Adrenal gland (tissue), 12 donors: ENCODE data around the gene PLEKHA4. TPM values are rescaled to one million over a fixed set of nuclear protein-coding genes. Genes with fewer than 3 reads are reported as not detected.

Experiments used
- DNase-seq, 7 donors: peaks; one replicate each; pipeline ENCODE4 v3.0.0-alpha.2; 2019 to 2020
- H3K27ac ChIP-seq, 5 donors: fragments of 200-600 bp; sonication (generic) in 4 of 5; 1 replicate in 3 of 5; 2 replicates in 2 of 5; pipeline versions ENCODE4 v1.5.1 to v1.8.0; 2016 to 2020; ENCODE audit warnings: mild to moderate bottlenecking in 1 of 5
- H3K27me3 ChIP-seq: fragments of 200-600 bp; 2 replicates; pipeline ENCODE4 v1.8.0; 2021
- H3K36me3 ChIP-seq, 2 donors: fragments of 200-600 bp; replicated peaks in 1 of 2; 1 replicate in 1 of 2; 2 replicates in 1 of 2; pipeline versions ENCODE4 v1.5.1 to v1.8.0; 2018 to 2022
- H3K4me1 ChIP-seq, 2 donors: fragments of 200-600 bp; replicated peaks in 1 of 2; 1 replicate in 1 of 2; 2 replicates in 1 of 2; pipeline versions ENCODE4 v1.5.1 to v1.8.0; 2018 to 2021
- H3K4me3 ChIP-seq, 4 donors: fragments of 200-600 bp; sonication (generic) in 3 of 4; one replicate each; pipeline ENCODE4 v1.5.1; 2016 to 2018
- H3K9me3 ChIP-seq, 3 donors: fragments of 200-600 bp; sonication (generic) in 1 of 3; replicated peaks in 1 of 3; 1 replicate in 2 of 3; 2 replicates in 1 of 3; pipeline versions ENCODE4 v1.5.1 to v1.8.0; 2016 to 2021
- POLR2A ChIP-seq, 2 donors: fragments of 450-650 bp; IDR thresholded peaks; one replicate each; pipeline ENCODE4 v1.6.1; 2017; ENCODE audit warnings: antibody characterized with exemption in 2 of 2, mild to moderate bottlenecking in 2 of 2, moderate library complexity in 1 of 2
- WGBS, 4 donors: extraction: QIAGEN DNeasy Blood & Tissue Kit in 2 of 4; methylation state at CpG; one replicate each; pipeline versions ENCODE4 v1.1.5 to v1.1.7; 2013 to 2017; 5-methylcytosine and 5-hydroxymethylcytosine counted together
- intact Hi-C, 2 donors: fragments of 100-400 bp; cut with DNase I; formaldehyde crosslinking; loops; one replicate each; pipeline versions ENCODE4 v1.14.1 to v1.15.0; 2022 to 2023
- polyA plus RNA-seq, 3 donors: library from polyadenylated mRNA; stranded (reverse); fragments of 200-250 nt in 2 of 3; fragments of 350-450 nt in 1 of 3; fragmentation: Illumina TruSeq in 1 of 3; extraction: RNeasy Lipid Tissue Mini Kit (QIAGEN cat#74804) in 1 of 3; gene quantifications; one replicate each; pipeline ENCODE4 v1.2.3, GENCODE V29; 2013 to 2014
- total RNA-seq, 9 donors: library from RNA; depleted of rRNA in 4 of 9; stranded (reverse); fragments of >200 nt in 4 of 9; fragments of 120-200 nt in 1 of 9; fragmentation: NEBNext Ultra II Directional in 1 of 9; extraction: Animal tissue kit (Norgen Biotek cat#: 25700) in 1 of 9; gene quantifications; one replicate each; pipeline versions ENCODE4 v1.1.0 to v1.2.4, GENCODE V29; 2013 to 2023
- TF ChIP-seq, protein P1 (sequence below), 6 experiments: fragments of 450-650 bp in 4 of 6; fragments of 200-600 bp in 2 of 6; sonication (generic) in 1 of 6; IDR thresholded peaks; 1 replicate in 5 of 6; 2 replicates in 1 of 6; pipeline versions ENCODE4 v1.5.1 to v1.8.0; 2016 to 2021; ENCODE audit warnings: antibody characterized with exemption in 6 of 6, mild to moderate bottlenecking in 2 of 6, moderate library complexity in 1 of 6
- donor health status: healthy with polysubstance abuse.
- donor health status: Bipolar disorder and iron deficiency.
- donor health status: DM: yes; HTN: yes; CAD: no.
- donor health status: DM: no; HTN: no; CAD: no.
- donor health status: DM: no; HTN: no; CAD: no.
- donor health status: DM: yes; HTN: yes; CAD: no.

PLEKHA4 gene
- total and polyA plus RNA-seq, 12 donors: 4.5 to 74.6 (median 25.4) TPM

GRCh38 chr19:48844472-48844871, 23.9 kb downstream of the PLEKHA4 start:
- TF ChIP-seq, protein P1, sequence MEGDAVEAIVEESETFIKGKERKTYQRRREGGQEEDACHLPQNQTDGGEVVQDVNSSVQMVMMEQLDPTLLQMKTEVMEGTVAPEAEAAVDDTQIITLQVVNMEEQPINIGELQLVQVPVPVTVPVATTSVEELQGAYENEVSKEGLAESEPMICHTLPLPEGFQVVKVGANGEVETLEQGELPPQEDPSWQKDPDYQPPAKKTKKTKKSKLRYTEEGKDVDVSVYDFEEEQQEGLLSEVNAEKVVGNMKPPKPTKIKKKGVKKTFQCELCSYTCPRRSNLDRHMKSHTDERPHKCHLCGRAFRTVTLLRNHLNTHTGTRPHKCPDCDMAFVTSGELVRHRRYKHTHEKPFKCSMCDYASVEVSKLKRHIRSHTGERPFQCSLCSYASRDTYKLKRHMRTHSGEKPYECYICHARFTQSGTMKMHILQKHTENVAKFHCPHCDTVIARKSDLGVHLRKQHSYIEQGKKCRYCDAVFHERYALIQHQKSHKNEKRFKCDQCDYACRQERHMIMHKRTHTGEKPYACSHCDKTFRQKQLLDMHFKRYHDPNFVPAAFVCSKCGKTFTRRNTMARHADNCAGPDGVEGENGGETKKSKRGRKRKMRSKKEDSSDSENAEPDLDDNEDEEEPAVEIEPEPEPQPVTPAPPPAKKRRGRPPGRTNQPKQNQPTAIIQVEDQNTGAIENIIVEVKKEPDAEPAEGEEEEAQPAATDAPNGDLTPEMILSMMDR (IDR thresholded peaks at IDR 0.05): peak in 3 of 6 experiments; percentile 12 to 29 (median 15)
- no peak for TF ChIP-seq POLR2A (IDR thresholded peaks at IDR 0.05)
- Histone ChIP-seq H3K9me3 (no peaks in the 10 kb centered on the region), H3K4me3 (no peak overlapping the region), H3K27ac (no peak overlapping the region), H3K27me3 (no peaks in the 10 kb centered on the region), H3K4me1 (no peaks in the 10 kb centered on the region), H3K36me3 (peaks cover 0 to 25% of the 10 kb centered on the region in 2 donors)
- intact Hi-C loops: loop anchor here (10.0 kb wide), 2 partner anchors 170 to 200 kb away; partner anchors contain the start of genes CA11 (in 1 of the 2) and NTN5 (in 1 of the 2)
- 80 to 86% (median 84%) methylated on average over 2 of the region's 2 CpGs for WGBS, 4 donors
- no peak for DNase-seq

DNA sequence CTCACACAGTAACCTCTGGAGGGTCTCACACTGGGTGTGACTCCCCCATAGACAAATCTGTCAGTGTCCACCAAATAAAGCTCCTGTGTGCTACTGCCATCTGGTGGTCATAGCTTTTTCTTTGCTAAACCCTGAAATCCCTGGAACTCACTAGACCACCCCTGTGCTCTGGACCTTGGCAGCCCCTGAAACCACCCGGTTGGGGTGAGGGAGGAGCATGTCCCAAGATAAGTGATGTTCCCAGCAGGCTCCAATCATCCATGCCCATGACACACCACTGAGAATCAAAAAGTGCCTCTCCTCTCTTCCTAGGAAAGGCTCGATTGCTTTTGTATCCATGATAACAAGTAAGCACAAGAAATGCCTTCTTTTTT, 25.6 kb downstream of the PLEKHA4 start:
- H3K4me1 ChIP-seq: no peaks in the 10 kb centered on the region
- peak in 6 of 7 donors; percentile 44 to 64 (median 56) for DNase-seq
- no peak overlapping the region for H3K4me3 ChIP-seq
- no peak overlapping the region for H3K27ac ChIP-seq
- intact Hi-C loops: loop anchor here (2.0 to 10.0 kb wide), 4 partner anchors 48 to 198 kb away; partner anchors contain the start of genes CA11 (in 1 of the 2) and NTN5 (in 1 of the 2)
- TF ChIP-seq, protein P1 (IDR thresholded peaks at IDR 0.05): peak; percentile 67 to 86 (median 74)
- no peak for TF ChIP-seq POLR2A (IDR thresholded peaks at IDR 0.05)
- no peaks in the 10 kb centered on the region for H3K27me3 ChIP-seq
- no peaks in the 10 kb centered on the region for H3K9me3 ChIP-seq
- WGBS, 4 donors: 40 to 47% (median 44%) methylated on average over 2 of the region's 2 CpGs
- peaks cover 0 to 24% of the 10 kb centered on the region in 2 donors for H3K36me3 ChIP-seq

DNA sequence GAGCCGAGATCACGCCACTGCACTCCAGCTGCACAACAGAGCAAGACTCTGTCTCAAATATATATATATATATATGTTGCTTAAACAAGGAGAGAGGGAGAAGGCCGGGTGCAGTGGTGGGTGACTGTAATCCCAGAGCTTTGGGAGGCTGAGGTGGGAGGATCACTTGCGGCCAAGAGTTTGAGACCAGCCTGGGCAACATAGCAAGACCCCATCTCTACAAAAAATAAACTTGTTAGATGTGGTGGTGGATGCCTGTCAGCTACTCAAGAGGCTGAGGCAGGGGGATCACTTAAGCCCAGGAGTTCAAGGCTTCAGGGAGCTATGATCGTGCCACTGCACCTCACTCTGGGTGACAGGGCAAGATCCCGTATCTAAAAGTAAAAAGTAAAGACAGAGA, 26.8 kb downstream of the PLEKHA4 start:
- intact Hi-C loops: loop anchor here (10.0 kb wide), 2 partner anchors 167 to 197 kb away; partner anchors contain the start of genes CA11 (in 1 of the 2) and NTN5 (in 1 of the 2)
- no peak overlapping the region for H3K4me3 ChIP-seq
- no peaks in the 10 kb centered on the region for H3K9me3 ChIP-seq
- TF ChIP-seq POLR2A (IDR thresholded peaks at IDR 0.05): no peak
- TF ChIP-seq, protein P1 (IDR thresholded peaks at IDR 0.05): no peak
- no peak for DNase-seq
- H3K27ac ChIP-seq: no peak overlapping the region
- WGBS, 4 donors: 89 to 94% (median 92%) methylated on average over 6 of the region's 6 CpGs
- H3K36me3 ChIP-seq: peaks cover 0 to 12% of the 10 kb centered on the region in 2 donors
- no peaks in the 10 kb centered on the region for H3K27me3 ChIP-seq
- H3K4me1 ChIP-seq: peaks cover 0 to 7% of the 10 kb centered on the region in 2 donors

DNA sequence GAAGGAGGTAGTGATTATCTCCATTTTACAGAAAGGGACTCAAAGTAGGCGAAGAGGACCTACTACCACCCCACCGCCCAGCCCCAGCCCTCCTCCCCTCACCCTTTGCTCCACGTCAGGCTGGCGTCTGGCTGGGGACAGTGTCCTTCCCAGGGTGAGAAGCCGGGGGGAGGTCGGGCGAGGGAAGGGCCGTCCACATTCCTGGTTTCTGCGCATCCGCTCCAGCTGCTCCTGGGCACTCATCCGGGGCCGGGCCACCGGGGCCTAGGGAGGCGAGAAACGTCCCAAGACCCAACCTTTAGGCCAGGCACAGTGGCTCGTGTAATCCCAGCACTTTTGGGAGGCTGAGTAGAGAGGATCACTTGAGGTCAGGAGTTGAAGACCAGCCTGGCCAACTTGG, 27.4 kb downstream of the PLEKHA4 start:
- H3K27me3 ChIP-seq: no peaks in the 10 kb centered on the region
- H3K27ac ChIP-seq: no peak overlapping the region
- H3K4me1 ChIP-seq: peaks cover 0 to 7% of the 10 kb centered on the region in 2 donors
- peaks cover 0 to 9% of the 10 kb centered on the region in 2 donors for H3K36me3 ChIP-seq
- WGBS, 4 donors: 90 to 95% (median 93%) methylated on average over 4 to 16 of the region's 16 CpGs
- no peaks in the 10 kb centered on the region for H3K9me3 ChIP-seq
- no peak for TF ChIP-seq POLR2A (IDR thresholded peaks at IDR 0.05)
- TF ChIP-seq, protein P1 (IDR thresholded peaks at IDR 0.05): no peak
- H3K4me3 ChIP-seq: no peak overlapping the region
- intact Hi-C loops: loop anchor here (10.0 kb wide), 2 partner anchors 166 to 196 kb away; partner anchors contain the start of genes CA11 (in 1 of the 2) and NTN5 (in 1 of the 2)
- DNase-seq: no peak
